Hepatocyte (in vitro differentiated cells): ENCODE data around the gene MAP7.
A peak's percentile ranks its signal among the peaks of the same experiment; 100 is the strongest.

Experiments used
- EZH2 ChIP-seq: fragments of 200-600 bp; sonication (generic); IDR thresholded peaks from 2 replicates; pipeline ENCODE4 v1.6.1; 2016; ENCODE audit warnings: antibody characterized with exemption, mild to moderate bottlenecking, borderline replicate concordance
- EZH2phosphoT487 ChIP-seq: fragments of 200-600 bp; sonication (generic); IDR thresholded peaks from one replicate; pipeline ENCODE4 v1.6.1; 2018; ENCODE audit warnings: antibody characterized with exemption, mild to moderate bottlenecking, low read depth, moderate library complexity; ENCODE audit not compliant: unreplicated experiment, severe bottlenecking
- TF ChIP-seq, protein P1 (sequence below): fragments of 200-600 bp; sonication (generic); IDR thresholded peaks from 2 replicates; pipeline ENCODE4 v1.5.1; 2016; ENCODE audit warnings: antibody characterized with exemption, mild to moderate bottlenecking; ENCODE audit not compliant: poor library complexity

DNA sequence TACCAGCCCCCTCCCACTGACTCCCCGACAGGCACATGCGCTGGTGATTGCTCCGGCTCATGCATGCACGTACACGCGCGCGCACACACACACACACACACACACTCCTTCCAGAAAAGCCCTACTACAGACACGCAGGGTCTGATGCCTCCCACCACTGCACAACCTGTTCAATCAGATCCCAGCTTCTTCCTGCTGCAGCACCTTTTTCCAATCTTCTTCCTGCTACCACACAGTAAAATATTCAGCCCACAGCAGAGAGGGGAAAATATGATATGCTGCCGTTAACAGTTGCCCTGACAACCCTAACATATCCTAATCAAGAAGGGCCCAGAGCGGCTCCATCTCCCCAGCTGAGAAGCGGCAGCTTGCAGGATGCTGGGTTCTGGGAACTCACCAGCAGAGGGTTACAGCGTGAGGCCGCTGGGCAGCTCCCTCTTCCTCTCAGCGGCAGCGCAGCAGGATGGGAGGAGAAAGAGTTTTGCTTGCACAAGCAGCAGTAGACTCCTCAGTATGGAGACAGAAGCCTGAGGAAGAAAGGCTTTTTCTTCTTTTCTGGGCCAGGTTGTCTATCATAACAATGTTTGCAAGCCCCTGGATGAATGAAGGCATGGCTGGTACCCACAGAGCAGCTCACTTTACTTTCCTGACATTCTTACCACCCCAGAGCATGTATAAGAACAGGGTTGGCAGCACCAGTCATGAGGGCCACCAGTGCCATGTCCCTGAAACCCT lies 23.9 kb downstream of the MAP7 start:
- TF ChIP-seq, protein P1, sequence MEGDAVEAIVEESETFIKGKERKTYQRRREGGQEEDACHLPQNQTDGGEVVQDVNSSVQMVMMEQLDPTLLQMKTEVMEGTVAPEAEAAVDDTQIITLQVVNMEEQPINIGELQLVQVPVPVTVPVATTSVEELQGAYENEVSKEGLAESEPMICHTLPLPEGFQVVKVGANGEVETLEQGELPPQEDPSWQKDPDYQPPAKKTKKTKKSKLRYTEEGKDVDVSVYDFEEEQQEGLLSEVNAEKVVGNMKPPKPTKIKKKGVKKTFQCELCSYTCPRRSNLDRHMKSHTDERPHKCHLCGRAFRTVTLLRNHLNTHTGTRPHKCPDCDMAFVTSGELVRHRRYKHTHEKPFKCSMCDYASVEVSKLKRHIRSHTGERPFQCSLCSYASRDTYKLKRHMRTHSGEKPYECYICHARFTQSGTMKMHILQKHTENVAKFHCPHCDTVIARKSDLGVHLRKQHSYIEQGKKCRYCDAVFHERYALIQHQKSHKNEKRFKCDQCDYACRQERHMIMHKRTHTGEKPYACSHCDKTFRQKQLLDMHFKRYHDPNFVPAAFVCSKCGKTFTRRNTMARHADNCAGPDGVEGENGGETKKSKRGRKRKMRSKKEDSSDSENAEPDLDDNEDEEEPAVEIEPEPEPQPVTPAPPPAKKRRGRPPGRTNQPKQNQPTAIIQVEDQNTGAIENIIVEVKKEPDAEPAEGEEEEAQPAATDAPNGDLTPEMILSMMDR, result peak; percentile 28
- TF ChIP-seq EZH2, result no peak
- no peak for TF ChIP-seq EZH2phosphoT487
